GM18502 (cell line): Measurements from ENCODE around the gene ERO1B.
"Not testable (repeated sequence)": the region's sequence is repeated elsewhere in the genome, so short reads cannot be mapped to it uniquely, and the experiment has no call there.

ENCODE experiments used
- ATAC-seq: cut with Tn5 transposase; IDR thresholded peaks from one replicate; pipeline ENCODE4 v1.9.1; 2021; ENCODE audit warnings: mild to moderate bottlenecking; ENCODE audit not compliant: unreplicated experiment, poor library complexity

Gene ERO1B, protein sequence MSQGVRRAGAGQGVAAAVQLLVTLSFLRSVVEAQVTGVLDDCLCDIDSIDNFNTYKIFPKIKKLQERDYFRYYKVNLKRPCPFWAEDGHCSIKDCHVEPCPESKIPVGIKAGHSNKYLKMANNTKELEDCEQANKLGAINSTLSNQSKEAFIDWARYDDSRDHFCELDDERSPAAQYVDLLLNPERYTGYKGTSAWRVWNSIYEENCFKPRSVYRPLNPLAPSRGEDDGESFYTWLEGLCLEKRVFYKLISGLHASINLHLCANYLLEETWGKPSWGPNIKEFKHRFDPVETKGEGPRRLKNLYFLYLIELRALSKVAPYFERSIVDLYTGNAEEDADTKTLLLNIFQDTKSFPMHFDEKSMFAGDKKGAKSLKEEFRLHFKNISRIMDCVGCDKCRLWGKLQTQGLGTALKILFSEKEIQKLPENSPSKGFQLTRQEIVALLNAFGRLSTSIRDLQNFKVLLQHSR

DNA sequence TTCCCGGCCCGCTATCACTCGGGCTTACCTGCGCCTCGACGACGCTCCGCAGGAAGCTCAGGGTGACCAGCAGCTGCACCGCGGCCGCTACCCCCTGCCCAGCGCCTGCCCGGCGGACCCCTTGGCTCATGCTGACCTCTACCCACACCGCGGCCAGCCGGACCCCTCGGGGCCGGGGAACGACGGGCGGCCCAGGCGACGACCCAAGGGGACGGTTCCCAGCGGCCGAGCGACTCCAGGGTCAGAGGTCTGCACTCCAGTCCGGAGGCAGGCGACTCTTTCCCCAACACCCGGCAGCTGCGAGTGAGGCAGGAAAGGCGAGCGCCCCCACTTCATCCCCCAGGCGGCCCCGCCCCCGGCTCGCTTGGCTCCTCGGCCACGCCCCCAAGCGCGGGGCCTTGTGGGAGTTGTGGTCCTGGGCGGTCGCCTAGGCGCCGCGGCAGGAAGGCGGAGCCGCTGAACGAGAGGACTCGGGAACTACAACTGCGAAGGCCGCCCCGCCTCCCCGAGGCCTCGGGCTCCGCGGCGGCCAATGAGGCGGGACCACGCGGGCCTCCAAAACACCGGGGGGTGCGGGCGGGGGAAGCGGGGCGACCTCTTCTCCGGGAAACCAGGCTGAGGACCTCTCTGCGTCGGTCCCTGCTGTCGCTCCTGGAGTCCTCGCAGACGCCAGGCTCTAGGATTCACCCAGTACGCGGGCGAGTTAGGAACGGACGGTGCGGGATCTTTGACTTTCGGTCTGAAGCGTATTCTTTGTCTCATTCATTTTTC, at the start of gene ERO1B:
ERO1B (minus strand) TSS at position 305 of the 771 bp plus-strand sequence; CDS start at position 130, 175 bp downstream.
- ATAC-seq, result peak; percentile 82

DNA sequence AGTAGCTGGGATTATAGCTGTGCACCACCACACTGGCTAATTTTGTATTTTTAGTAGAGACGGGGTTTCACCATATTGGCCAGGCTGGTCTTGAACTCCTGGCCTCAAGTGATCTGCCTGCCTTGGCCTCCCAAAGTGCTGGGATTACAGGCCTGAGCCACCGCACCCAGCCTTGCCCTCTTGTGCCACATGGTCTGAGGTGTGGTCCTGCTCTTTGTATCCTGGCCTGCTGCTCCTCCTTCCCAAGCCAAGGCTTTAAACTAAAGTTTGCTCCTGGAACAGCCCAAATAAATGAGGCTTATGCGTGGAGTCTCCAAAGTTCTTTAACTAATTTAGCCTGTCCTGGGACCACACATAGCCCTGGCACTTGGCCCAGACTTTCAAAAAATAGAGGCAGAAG, 49.7 kb upstream of the ERO1B start:
- ATAC-seq, result not testable (repeated sequence)

DNA sequence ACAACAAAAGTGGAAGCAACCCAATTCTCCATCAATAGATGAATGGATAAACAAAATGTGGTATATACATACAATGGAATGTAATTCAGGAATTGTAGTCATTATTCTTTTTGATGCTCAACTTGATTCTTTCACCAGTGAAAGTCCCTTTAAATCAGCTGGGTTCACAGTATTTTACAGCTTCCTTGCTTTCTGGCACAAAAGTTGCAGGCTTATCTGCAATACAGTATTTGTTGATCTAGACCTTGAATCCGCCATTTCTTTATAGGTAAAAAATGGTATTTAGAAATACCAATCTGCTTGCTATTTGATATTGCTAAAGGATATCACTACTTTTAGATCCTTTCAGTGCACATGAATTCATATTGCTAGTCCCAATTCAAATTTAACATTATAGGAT, 44.7 kb upstream of the ERO1B start:
- no peak for ATAC-seq

DNA sequence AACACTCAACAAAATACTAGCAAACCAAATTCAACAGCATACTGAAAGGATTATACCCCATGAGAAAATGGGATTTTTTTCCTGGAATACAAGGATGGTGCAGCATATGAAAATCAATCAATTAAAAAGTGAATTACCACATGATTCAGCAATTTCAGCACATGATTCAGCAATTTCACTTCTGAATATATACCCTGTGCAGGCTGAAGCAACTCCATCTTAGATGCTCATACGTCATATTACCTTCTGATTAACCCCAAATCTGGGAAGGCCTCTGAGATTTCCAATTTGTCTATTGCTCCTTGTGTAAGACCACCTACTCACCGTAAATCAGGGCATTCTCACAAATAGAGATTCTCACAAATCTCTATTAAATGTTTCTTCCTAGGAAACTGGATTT, 43.8 kb upstream of the ERO1B start:
- ATAC-seq, result no peak

DNA sequence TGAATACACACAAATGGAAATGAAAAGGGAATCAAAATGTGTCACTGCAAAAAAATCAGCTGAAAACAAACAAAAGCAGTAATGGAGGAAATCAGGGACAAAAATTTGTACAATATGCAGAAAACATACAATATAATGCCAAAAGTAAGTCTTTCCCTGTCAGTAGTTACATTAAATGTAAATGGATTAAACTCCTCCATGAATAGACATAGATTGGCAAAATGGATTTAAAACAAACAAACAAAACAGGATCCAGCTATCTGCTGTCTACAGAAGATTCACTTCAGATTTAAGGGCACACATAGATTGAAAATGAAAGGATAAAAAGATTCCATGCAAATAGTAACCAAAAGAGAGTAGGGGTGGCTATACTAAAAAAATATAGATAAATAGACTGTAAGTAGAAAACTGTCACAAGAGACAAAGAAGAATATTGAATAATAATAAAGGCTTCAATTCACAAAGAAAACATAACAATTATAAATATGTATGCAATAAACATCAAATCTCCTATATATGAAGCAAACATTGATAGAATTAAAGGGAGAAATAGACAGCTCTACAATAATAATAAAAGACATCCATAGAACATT, 42.2 kb upstream of the ERO1B start:
- ATAC-seq, result no peak

DNA sequence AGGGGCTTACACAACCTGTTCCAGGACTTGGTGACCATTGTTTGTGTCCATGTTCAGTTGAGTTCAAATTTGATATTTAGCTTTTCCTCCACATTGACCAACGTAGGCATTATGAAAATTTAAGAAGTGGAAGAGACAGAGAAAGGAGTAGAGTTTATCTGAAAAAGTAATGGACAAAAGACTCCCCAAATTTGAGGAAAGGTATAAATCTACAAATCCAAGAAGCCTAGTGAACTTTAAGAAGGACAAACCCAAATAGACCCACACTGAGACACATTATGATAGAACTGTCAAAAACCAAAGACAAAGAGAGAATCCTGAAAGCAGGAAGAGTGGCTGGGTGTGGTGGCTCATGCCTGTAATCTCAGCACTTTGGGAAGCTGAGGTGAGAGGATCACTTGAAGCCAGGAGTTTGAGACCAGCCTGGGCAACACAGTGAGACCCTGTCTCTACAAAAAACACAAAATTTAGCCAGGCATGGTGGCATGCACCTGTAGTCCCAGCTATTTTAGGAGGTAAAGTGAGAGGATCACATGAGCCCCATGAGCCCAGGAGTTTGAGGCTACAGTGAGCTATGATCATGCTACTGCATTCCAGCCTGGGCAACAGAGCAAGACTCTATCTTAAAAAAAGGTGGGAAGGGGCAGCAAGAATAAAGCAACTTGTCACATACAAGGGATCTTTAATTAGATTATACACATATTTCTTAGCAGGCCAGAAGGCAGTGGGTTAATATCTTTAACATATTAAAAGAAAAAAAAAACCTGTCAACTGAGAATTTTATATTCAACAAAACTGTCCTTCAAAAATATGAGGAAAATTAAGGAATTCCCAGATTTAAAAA, 41.0 kb upstream of the ERO1B start:
- no peak for ATAC-seq

DNA sequence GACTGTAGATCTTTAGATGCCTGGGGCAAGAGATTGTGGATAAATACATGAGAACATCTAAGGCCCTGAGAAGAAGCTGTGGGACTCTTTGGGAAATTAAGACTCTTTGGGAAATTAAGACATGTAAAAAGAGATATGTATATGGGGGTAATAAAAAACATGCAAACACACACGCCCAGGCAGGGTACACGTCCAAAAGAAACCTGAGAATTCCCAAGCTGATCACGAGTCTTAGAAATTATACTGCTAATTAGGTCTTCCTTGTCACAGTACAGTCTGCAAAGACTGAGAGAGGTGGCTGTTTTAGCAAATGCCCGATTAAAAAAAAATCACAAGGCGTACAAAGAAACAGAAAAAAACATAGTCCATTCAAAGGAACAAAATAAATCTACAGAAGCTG, 39.3 kb upstream of the ERO1B start:
- ATAC-seq, result no peak

DNA sequence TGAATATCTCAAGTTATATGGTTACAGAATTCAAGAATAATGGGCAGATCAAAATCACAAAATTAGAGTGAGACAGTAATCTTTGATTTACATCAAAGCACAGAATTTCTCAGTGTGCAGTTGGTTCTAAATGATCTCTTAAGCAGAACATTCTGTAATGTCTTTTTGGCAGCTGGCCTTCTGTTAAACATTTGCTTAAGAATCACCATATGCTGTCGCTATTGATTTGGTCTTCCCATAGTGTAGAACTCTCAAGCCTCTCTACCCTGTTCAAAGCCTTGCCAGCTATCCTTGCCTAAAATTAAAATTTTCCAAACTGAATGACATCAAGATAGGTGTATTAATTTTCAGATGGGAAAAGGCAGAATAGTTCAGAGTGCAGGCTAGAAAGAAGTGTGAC, 38.9 kb upstream of the ERO1B start:
- no peak for ATAC-seq

DNA sequence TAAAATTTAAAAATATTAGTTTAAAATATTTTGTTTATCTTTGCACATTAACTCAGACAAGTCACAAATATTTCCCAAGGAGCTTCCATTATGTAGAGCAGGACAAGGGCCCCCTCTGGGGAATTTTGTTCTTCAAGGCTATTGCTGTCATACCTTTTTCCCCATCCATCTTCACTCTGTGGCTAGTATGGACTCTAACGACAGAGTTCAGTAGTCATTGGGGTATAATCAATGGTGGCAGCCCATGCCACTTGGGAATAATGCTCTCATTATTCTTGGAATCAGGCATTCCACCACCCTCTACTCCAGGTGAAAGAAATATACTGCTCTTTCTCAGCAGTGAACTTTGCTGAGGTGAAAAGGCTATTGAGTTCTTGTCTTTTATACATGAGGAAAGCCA, 38.5 kb upstream of the ERO1B start:
- no peak for ATAC-seq

DNA sequence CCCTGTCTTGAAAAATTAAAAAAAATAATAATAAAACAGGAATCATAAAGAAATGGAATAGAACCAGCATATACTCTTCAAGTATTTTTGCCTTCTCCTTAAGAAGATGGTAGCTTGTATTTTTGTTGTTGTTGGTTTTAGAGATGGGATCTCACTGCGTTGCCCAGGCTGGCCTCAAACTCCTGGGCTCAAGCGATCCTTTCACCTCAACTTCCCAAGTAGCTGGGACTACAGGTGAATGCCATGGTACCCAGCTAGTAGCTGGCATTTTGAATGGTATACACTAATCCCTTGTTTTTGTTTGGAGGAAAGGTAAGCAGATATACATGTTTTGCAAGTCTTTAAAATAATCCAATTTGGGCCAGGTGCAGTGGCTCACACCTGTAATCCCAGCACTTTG, 34.7 kb upstream of the ERO1B start:
- no peak for ATAC-seq

DNA sequence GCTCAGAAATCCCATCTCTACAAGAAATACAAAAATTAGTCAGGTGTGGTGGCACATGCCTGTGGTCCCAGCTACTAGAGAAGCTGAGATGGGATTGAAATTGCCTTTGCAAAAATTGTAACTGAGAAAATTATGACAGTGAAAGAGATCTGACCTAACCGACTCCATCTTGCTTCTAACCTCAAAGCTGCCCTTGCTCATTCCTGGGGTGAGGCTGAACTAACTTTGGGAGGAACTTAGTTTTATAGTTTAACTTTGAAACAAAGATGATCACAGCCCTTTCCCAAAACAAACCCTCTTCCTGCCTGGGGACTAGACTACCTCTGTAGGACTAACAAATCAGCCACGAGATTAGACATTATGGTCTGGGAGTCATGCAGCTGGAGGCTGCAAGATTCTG, 33.8 kb upstream of the ERO1B start:
- ATAC-seq, result no peak

DNA sequence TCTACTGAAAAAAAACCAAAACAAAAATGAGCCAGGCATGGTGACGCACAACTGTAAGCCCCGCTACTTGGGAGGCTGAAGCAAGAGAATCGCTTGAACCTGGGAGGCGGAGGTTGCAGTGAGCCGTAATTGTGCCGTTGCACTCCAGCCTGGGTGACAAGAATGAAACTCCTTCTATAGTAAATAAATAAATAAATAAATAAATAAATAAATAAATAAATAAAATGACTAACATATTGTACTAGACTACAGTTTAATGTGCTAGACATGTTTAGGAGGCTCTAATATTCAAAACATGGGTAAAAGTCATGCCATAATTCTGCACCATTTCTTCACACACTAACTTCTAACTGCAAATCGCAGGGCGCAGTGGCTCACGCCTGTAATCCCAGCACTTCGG, 33.3 kb upstream of the ERO1B start:
- no peak for ATAC-seq

DNA sequence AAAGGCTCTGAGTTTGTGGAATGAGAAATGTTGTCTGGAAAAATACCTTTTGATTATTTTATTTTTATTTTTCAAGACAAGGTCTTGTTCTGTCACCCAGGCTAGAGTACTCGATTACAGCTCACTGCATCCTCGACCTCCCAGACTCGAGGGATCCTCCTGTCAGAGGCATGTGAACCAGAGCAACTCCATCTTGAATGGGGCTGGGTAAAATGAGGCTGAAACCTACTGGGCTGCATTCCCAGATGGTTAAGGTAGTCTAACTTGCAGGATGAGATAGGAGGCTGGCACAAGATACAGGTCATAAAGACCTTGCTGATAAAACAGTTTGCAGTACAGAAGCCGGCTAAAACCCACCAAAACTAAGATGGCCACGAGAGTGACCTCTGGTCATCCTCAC, 32.3 kb upstream of the ERO1B start:
- not testable (repeated sequence) for ATAC-seq

DNA sequence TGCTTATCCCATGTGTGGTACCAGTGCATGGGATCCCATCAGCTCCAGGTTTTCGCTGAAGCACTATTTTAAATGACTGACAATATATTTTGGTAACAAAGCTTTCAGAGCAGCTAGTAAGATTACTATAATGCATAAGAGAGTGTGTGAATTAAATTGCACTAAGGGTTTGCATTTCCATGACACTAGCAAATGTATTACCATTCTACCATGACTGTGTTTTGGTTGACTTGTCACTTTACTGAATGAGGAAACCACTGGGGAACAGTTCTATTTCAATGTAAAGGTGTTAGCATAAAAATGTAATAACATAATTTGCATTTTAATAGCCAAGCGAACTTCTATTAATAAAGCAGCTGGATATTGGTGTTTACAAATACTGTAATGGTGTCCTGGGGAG, 31.7 kb upstream of the ERO1B start:
- no peak for ATAC-seq

DNA sequence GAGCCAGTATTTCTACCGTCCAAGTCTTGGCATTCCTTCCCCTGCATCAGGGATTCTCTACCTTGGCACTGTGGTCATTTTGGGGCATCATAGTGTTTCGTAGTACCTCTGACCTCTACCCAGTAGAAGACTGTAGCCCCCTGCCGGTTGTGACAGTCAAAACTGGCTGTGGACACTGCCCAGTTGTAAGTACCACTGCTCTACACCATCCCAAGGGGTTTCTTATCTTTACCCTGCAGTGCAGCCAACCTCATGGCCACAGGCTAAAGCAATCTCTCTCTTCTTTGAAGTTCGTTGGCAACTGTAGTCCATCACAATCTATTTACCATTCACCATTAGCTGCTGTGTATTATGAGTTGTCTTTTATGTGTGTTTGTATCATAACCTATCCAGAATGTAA, 29.3 kb upstream of the ERO1B start:
- ATAC-seq, result no peak

DNA sequence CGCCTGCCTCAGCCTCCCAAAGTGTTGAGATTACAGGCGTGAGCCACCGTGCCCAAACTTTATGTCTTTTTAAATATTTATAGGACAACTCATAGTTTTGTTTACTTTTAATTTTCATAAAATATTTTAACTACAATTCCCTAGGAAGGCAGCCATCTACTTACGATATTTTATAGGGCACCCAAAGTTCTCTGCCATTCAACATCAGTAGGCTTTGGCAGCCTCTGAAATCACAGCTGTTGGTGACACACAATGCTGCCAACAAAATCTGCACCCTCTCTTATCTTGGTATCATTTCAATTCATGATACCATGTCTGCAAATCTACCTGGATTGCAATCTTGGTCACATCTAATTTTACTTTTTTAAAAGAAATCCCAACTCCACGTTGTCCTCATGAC, 27.1 kb upstream of the ERO1B start:
- ATAC-seq, result no peak

DNA sequence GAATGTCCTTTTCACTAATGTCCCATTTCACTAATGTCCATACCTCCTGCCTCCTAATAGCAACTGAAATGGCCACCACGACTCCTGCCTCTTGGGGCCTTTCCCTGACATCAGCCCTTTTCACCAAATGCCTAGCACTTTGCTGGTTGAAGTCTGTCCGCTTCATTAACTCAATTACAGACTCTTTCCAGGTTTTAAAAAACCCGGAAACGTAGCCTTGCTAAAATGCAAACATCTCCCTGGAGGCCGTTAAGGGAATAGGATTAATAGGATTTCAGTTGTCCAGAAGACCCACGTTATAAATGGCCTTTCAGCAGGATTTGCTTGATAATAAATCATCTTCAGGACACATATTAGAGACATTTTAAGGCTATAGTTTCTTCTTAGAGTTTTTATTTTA, 25.7 kb upstream of the ERO1B start:
- no peak for ATAC-seq

DNA sequence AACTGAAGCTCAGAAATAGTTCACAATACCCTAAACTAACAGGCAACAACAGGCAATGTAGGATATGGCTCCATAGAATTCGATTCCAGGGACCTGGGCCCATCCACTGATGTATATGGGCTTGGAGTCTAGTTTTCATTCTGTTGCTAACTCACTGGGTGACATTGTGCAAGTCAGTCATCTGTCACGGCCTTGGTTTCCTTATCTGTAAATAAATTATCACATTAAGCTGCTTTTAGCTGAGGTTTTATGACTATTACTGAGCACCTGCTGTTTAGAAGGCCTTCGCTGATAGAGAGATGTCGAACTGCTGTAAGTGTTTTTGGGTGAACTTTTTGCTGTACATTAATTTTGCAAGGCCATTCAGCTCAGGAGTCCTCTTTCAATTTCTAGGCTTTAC, 22.9 kb upstream of the ERO1B start:
- ATAC-seq, result no peak

DNA sequence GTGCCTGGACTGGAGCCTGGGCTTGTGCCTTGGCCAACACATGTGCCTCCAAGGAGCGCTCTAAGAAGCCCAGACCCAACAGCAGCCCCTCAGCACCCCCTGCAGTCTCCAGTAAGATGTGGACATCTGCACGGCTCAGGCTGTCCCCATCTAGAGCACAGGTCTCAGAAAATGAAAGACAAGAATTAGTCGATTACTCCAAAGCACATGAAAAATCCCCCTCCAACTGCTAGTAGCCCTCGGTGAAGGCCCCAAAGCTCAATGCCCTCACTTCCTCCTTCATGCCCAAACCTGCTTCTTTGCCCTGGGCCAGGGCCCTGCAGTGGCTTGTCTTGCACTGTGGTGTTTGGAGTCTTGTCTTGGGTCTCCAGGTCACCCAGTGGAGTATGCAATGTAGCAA, 21.9 kb upstream of the ERO1B start:
- ATAC-seq, result peak; percentile 69

DNA sequence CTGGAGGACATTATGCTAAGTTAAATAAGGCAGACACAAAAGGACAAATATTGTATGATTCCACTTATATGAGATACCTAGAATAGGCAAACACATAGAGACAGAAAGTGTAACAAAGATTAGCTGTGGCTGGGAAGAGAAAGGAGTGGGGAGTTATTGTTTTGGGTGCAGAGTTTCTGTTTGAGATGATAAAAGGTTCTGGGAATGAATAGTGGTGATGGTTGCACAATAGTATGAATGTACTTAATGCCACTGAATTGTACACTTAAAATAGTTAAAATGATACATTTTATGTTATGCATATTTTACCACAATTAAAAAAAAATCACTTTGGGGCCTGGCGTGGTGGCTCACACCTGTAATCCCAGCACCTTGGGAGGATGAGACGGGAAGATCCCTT, 21.2 kb upstream of the ERO1B start:
- no peak for ATAC-seq
